Neutrophil (primary cell): ENCODE results near the gene NIPSNAP3A.

Experiments
- H3K27ac ChIP-seq: fragments of 200-600 bp; sonication (generic); 2 replicates; pipeline ENCODE4 v1.5.1; 2016; ENCODE audit warnings: mild to moderate bottlenecking, moderate library complexity
- H3K27me3 ChIP-seq: fragments of 200-600 bp; sonication (generic); 2 replicates; pipeline ENCODE4 v1.6.0; 2016; ENCODE audit warnings: mild to moderate bottlenecking
- H3K36me3 ChIP-seq: fragments of 200-600 bp; sonication (generic); 2 replicates; pipeline ENCODE4 v1.5.1; 2017
- H3K4me1 ChIP-seq, 2 experiments: fragments of 200-600 bp in 1 of 2; sonication (generic) in 1 of 2; 1 replicate in 1 of 2; 2 replicates in 1 of 2; pipeline versions ENCODE4 v1.5.1 to v1.6.1; 2013 to 2016; ENCODE audit warnings: low read depth in 1 of 2, low read length in 1 of 2, mild to moderate bottlenecking in 1 of 2, moderate library complexity in 1 of 2; ENCODE audit not compliant: control insufficient read depth in 1 of 2, insufficient read depth in 1 of 2
- H3K4me3 ChIP-seq, 2 experiments: fragments of 200-600 bp in 1 of 2; sonication (generic) in 1 of 2; 1 replicate in 1 of 2; 2 replicates in 1 of 2; pipeline ENCODE4 v1.5.1; 2013 to 2016; ENCODE audit warnings: low read depth in 1 of 2, low read length in 1 of 2, mild to moderate bottlenecking in 1 of 2, moderate library complexity in 1 of 2
- H3K9me3 ChIP-seq: fragments of 200-600 bp; sonication (generic); 2 replicates; pipeline ENCODE4 v1.5.1; 2016
- TF ChIP-seq, protein P1 (sequence below): fragments of 200-600 bp; sonication (generic); IDR thresholded peaks from 2 replicates; pipeline ENCODE4 v1.5.1; 2016; ENCODE audit warnings: antibody characterized with exemption

The NIPSNAP3A gene

DNA sequence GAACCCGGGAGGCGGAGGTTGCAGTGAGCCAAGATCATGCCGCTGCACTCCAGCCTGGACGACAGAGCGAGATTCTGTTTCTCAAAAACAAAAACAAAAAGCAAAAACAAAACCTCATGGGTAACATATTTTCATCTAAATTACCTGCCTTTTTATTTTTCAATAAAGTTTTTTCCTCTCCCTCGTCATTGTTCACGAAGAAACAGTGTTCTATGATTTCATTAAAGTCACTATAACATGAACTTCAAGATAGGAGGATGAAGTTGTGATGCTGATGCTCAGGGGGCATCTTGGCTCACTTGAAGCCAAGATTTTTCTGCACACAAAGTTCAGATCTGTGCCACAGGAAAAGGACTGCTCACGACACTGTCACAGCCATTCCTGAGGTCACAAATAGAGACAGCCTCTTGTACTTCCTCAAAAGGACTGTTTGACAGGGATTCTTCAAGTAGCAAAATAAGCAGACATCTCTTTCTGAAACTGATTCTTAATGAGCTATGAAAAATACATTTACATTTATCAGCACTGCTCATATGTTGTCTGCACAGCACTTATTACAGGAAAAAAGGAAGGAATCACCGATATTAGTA is 32.6 kb downstream of the NIPSNAP3A start:
- Histone ChIP-seq H3K36me3 (peaks cover 27% of the 10 kb centered on the region), H3K4me3 (no peak overlapping the region), H3K27ac (peak overlapping the region; percentile 14), H3K27me3 (no peaks in the 10 kb centered on the region), H3K4me1 (no peaks in the 10 kb centered on the region), H3K9me3 (no peaks in the 10 kb centered on the region)
- TF ChIP-seq, protein P1, sequence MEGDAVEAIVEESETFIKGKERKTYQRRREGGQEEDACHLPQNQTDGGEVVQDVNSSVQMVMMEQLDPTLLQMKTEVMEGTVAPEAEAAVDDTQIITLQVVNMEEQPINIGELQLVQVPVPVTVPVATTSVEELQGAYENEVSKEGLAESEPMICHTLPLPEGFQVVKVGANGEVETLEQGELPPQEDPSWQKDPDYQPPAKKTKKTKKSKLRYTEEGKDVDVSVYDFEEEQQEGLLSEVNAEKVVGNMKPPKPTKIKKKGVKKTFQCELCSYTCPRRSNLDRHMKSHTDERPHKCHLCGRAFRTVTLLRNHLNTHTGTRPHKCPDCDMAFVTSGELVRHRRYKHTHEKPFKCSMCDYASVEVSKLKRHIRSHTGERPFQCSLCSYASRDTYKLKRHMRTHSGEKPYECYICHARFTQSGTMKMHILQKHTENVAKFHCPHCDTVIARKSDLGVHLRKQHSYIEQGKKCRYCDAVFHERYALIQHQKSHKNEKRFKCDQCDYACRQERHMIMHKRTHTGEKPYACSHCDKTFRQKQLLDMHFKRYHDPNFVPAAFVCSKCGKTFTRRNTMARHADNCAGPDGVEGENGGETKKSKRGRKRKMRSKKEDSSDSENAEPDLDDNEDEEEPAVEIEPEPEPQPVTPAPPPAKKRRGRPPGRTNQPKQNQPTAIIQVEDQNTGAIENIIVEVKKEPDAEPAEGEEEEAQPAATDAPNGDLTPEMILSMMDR: no peak

DNA sequence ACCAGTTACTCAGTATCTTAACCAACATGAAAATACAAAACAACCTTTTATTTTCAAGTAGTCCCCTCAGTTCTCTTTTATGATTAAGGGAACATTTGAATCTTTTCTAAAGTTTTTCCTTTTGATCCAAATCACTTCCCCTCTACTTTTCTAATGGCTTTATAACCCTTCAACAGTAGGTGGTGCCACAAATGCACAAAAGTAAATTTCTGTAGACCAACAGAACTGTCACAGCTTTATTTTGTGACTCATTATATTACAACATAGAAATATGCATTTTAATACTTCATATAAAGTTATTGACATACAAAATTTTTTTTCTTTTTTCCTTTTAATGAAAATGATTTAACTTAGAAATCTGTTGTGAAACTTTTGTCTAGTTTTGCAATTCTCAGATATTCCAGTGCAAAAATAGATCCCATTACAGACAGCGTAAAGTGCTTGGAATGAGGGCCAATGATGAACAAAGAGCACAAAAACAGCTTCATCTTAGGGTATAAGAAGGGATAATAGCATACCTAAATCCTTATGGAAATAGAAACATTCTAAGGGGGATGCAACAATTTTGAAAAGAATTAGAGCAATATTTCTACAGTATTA is 33.4 kb downstream of the NIPSNAP3A start:
- Histone ChIP-seq H3K9me3 (no peaks in the 10 kb centered on the region), H3K4me3 (no peak overlapping the region), H3K36me3 (peaks cover 35% of the 10 kb centered on the region), H3K27me3 (no peaks in the 10 kb centered on the region), H3K27ac (no peak overlapping the region), H3K4me1 (no peaks in the 10 kb centered on the region)
- TF ChIP-seq, protein P1: no peak

DNA sequence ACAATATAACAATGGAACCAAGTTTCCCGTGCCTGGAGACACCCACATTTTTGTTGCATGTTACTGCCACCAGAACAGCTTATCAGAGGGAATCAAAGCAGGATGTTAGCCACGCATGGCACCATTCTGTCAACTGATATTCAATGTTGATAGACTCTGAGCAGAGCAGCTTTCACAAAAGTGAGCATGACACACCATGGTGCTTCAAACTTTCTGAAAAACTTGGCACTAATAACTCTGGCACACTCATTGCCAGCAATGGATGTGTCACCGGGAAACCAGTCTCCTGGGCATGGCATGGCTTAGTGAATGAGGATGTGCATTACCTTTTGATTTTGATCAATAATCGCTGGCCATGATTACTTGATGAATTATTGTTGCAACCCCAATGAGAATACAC is 36.1 kb downstream of the NIPSNAP3A start:
- H3K27ac ChIP-seq: no peak overlapping the region
- peaks cover 62% of the 10 kb centered on the region for H3K36me3 ChIP-seq
- TF ChIP-seq, protein P1: no peak
- H3K4me1 ChIP-seq: no peaks in the 10 kb centered on the region
- no peaks in the 10 kb centered on the region for H3K9me3 ChIP-seq
- H3K4me3 ChIP-seq: no peak overlapping the region
- no peaks in the 10 kb centered on the region for H3K27me3 ChIP-seq

DNA sequence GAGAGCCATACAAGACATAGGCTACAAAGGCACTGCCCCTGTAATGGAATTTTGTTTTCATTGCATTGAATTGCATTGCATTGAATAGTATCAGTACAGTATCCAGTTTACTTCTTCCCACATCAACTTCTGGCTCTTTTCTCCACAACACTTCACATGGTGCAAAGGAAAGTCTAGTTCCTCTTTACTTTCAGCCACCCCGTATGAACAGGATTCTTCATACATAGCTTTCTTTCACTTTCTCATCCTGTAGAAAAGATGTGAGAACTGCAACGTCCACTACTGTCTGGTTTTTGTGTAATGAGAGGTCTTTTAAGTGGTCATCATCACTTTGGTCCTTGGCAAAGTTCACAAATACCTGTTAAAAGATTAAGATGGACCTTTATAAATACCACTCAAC is 36.6 kb downstream of the NIPSNAP3A start:
- Histone ChIP-seq H3K4me3 (no peak overlapping the region), H3K36me3 (peaks cover 67% of the 10 kb centered on the region), H3K9me3 (no peaks in the 10 kb centered on the region), H3K4me1 (no peaks in the 10 kb centered on the region), H3K27ac (peak overlapping the region; percentile 42), H3K27me3 (no peaks in the 10 kb centered on the region)
- TF ChIP-seq, protein P1: no peak

DNA sequence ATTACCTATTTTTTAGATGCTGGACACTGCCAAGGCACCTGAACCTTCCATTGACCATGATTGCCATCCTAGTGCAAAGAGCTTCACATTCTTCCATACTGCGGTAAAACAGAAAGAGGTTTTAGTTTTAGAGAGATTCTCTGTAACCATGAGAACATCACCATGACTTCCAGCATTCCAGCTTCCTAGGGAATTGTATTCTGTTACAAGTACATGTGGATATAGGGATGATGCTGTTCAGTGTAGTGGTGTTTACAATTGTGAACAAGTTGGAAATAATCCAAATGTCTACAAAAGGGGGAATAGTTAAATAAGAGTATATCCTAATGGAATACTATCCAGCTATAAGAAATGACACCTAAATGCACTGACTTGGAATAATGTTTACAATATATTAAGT is 38.8 kb downstream of the NIPSNAP3A start:
- H3K27me3 ChIP-seq: no peaks in the 10 kb centered on the region
- H3K4me3 ChIP-seq: no peak overlapping the region
- H3K4me1 ChIP-seq: no peaks in the 10 kb centered on the region
- no peak overlapping the region for H3K27ac ChIP-seq
- H3K9me3 ChIP-seq: no peaks in the 10 kb centered on the region
- H3K36me3 ChIP-seq: peaks cover 89% of the 10 kb centered on the region
- TF ChIP-seq, protein P1: no peak
